ENCODE measurements around the gene TIMP2. TPM values are rescaled to one million over a fixed set of nuclear protein-coding genes. Genes with fewer than 3 reads are reported as not detected.

Gene TIMP2
- total and polyA plus RNA-seq, 2 of the 8 experiments (the other 6 are each of a cell fraction or from before 2014, with no cell fraction given) = 18.2 to 43.3 TPM

DNA sequence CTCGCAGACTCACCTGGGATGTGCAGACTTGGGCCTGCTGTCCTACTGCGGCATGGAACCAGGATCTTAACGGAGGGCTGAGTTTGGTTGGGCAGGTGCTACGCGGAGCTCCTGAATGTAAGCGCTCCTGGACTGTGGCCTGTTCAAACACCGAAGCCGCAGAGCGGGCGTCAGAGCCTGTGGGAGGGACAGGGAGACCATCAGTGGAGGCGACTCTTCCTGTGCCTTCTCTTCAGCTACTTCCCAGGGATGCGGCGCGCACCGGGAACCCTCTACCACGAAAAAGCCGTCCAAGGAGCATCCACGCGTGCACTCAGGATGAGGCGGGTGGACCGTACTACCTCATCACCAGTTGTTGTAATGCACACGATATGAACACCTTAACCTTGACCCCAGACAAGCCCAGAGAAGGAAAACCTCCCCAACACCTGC, 86.6 kb downstream of the TIMP2 start:
- ChIA-PET CTCF (ENCODE audit: partially characterized antibody) (interaction anchor here (1.2 to 1.5 kb wide), 2 partner anchors 33 to 133 kb away, joined by 3 to 6 read pairs; no protein-coding TSS in a partner anchor), POLR2A (ENCODE audit: partially characterized antibody) (interaction anchor here (0.6 to 3.8 kb wide), 4 partner anchors 20 to 84 kb away, joined by 3 to 14 read pairs (median 5); no protein-coding TSS in a partner anchor)
- peak overlapping the region in 1 of 4 experiments; percentile 8; a peak in 1 of 7 replicates for H3K9ac ChIP-seq (replicated peaks in 1 of 4; ENCODE audit: extremely low read depth in 1 of 4, low read depth in 3 of 4, low read length in 3 of 4)
- H3K27me3 ChIP-seq (replicated peaks in 1 of 4; ENCODE audit: control insufficient read depth in 3 of 4, extremely low read depth in 1 of 4, insufficient read depth in 3 of 4, low read length in 3 of 4) = no peaks in the 10 kb centered on the region
- no peak overlapping the region for H2BK20ac ChIP-seq (ENCODE audit: low read length)
- no peak overlapping the region for H2BK120ac ChIP-seq (replicated peaks; ENCODE audit: low read depth, low read length)
- WGBS, 2 experiments (ENCODE audit: extremely low coverage in 1 of 2, insufficient coverage in 1 of 2, insufficient read length in 1 of 2, insufficient replicate concordance in 2 of 2, low coverage in 1 of 2, low lambda C conversion rate in 2 of 2, missing lambda C conversion rate in 1 of 2) = 93% methylated on average over 22 of the region's 22 CpGs; no CpG with 5 or more reads in 1 of the 2 experiments
- H3K56ac ChIP-seq (replicated peaks; ENCODE audit: insufficient read length, low read depth, low read length) = no peak overlapping the region
- H3K79me1 ChIP-seq (ENCODE audit: low read depth, low read length) = peaks cover 5% of the 10 kb centered on the region
- peaks cover 3% of the 10 kb centered on the region for H3K23me2 ChIP-seq (ENCODE audit: low read depth, low read length)
- TF ChIP-seq NRF1 (IDR thresholded peaks at IDR 0.05; ENCODE audit: low read depth, low read length) (no peak), NANOG (IDR thresholded peaks at IDR 0.05; ENCODE audit: insufficient read depth, low read depth, low read length, poor library complexity, severe bottlenecking) (no peak), POLR2AphosphoS5 (IDR thresholded peaks at IDR 0.05; ENCODE audit: low read depth, low read length) (peak; percentile 16; the same call in 1 of the 2 replicates), BACH1 (IDR thresholded peaks at IDR 0.05; ENCODE audit: low read length) (no peak)
- H4K5ac ChIP-seq (ENCODE audit: insufficient read length, low read depth, low read length) = no peak overlapping the region
- H4K20me1 ChIP-seq (replicated peaks in 1 of 2; ENCODE audit: control insufficient read depth in 1 of 2, insufficient read depth in 2 of 2, low read length in 2 of 2) = peaks cover 7 to 23% of the 10 kb centered on the region in 2 experiments
- no peak overlapping the region for H2BK15ac ChIP-seq (ENCODE audit: low read length)
- H3K23ac ChIP-seq (ENCODE audit: insufficient read length) = no peak overlapping the region
- no peak overlapping the region for H3K14ac ChIP-seq (ENCODE audit: insufficient read length)
- DNase-seq (ENCODE audit: low read depth in 1 of 2, low spot score in 2 of 2) (no peak), FAIRE-seq (no peak)
- H4K91ac ChIP-seq (replicated peaks; ENCODE audit: insufficient read length, low read length) = no peak overlapping the region
- peak overlapping the region; percentile 84 to 99; a peak in 3 of 4 replicates for H3K4me2 ChIP-seq (ENCODE audit: insufficient read depth in 1 of 2, low read depth in 2 of 2, low read length in 2 of 2)
- H2BK5ac ChIP-seq (ENCODE audit: low read depth, low read length) = no peak overlapping the region
- H3K9me3 ChIP-seq (ENCODE audit: insufficient read depth in 2 of 2, low read depth in 1 of 2, low read length in 1 of 2) = no peaks in the 10 kb centered on the region
- H2AK5ac ChIP-seq (ENCODE audit: low read depth, low read length) = no peak overlapping the region; the same call in 1 of the 2 replicates
- H3K4me1 ChIP-seq (replicated peaks in 1 of 4; ENCODE audit: control insufficient read depth in 3 of 4, insufficient read depth in 4 of 4, low read length in 3 of 4) = peaks cover 2 to 12% (median 5%) of the 10 kb centered on the region in 4 experiments
- H3K27ac ChIP-seq (ENCODE audit: low read depth, low read length) = no peak overlapping the region
- H2BK12ac ChIP-seq (ENCODE audit: low read depth, low read length) = no peak overlapping the region
- H3K18ac ChIP-seq (ENCODE audit: extremely low read depth, low read length) = no peak overlapping the region
- H3K36me3 ChIP-seq (ENCODE audit: control insufficient read depth in 2 of 4, insufficient read depth in 4 of 4, low read length in 3 of 4) = peaks cover 22 to 43% (median 36%) of the 10 kb centered on the region in 4 experiments
- H3K79me2 ChIP-seq (ENCODE audit: control insufficient read depth in 1 of 2, insufficient read depth in 2 of 2, low read length in 2 of 2) = peaks cover 18 to 28% of the 10 kb centered on the region in 2 experiments
- H3K4ac ChIP-seq (replicated peaks; ENCODE audit: insufficient read length, low read depth, low read length) = no peak overlapping the region
- H3K4me3 ChIP-seq (ENCODE audit: extremely low read depth in 1 of 4, insufficient read depth in 2 of 4, low read depth in 3 of 4, low read length in 4 of 4) = peak overlapping the region in 1 of 4 experiments; percentile 81; a peak in 4 of 8 replicates
- no peak overlapping the region for H4K8ac ChIP-seq (ENCODE audit: extremely low read depth, insufficient read depth, low read length)
- H2AFZ ChIP-seq (ENCODE audit: low read length) = no peak overlapping the region

All from H1 (cell line).